Vagina (tissue), 2 donors: ENCODE data around the gene ASTN2. TPM values are rescaled to one million over a fixed set of nuclear protein-coding genes. Genes with fewer than 3 reads are reported as not detected.

Experiments used
- DNase-seq, 2 donors: peaks; one replicate each; pipeline ENCODE4 v3.0.0-alpha.2; 2017; ENCODE audit errors: extremely low spot score in 2 of 2
- H3K27ac ChIP-seq: fragments of 200-600 bp; sonication (generic); one replicate; pipeline ENCODE4 v1.5.1; 2019
- H3K27me3 ChIP-seq: fragments of 200-600 bp; sonication (generic); one replicate; pipeline ENCODE4 v1.5.1; 2019
- H3K36me3 ChIP-seq, 2 donors: fragments of 200-600 bp; sonication (generic); one replicate each; pipeline ENCODE4 v1.5.1; 2017 to 2019
- H3K4me1 ChIP-seq: fragments of 200-600 bp; sonication (generic); one replicate; pipeline ENCODE4 v1.5.1; 2019
- H3K4me3 ChIP-seq, 2 donors: fragments of 200-600 bp; sonication (generic); 1 replicate in 1 of 2; 2 replicates in 1 of 2; pipeline ENCODE4 v1.5.1; 2016 to 2019
- H3K9me3 ChIP-seq: fragments of 200-600 bp; sonication (generic); one replicate; pipeline ENCODE4 v1.5.1; 2019
- CTCF ChIP-seq, 3 experiments: fragments of 450-650 bp in 2 of 3; fragments of 200-600 bp in 1 of 3; sonication (generic) in 1 of 3; IDR thresholded peaks; one replicate each; pipeline ENCODE4 v1.5.1; 2017 to 2019; ENCODE audit warnings: antibody characterized with exemption in 3 of 3, mild to moderate bottlenecking in 2 of 3, moderate library complexity in 2 of 3
- POLR2A ChIP-seq, 2 donors: fragments of 450-650 bp; IDR thresholded peaks; one replicate each; pipeline ENCODE4 v1.6.1; 2017; ENCODE audit warnings: antibody characterized with exemption in 2 of 2, mild to moderate bottlenecking in 2 of 2, moderate library complexity in 2 of 2
- POLR2AphosphoS5 ChIP-seq, 2 donors: sonication (generic); formaldehyde crosslinking; IDR thresholded peaks; one replicate each; pipeline ENCODE4 v1.9.0; 2017; ENCODE audit warnings: antibody characterized with exemption in 2 of 2, mild to moderate bottlenecking in 2 of 2, low read depth in 1 of 2; ENCODE audit not compliant: insufficient read depth in 1 of 2
- intact Hi-C: fragments of 100-400 bp; cut with DNase I; formaldehyde crosslinking; loops from one replicate; pipeline ENCODE4 v1.15.1; 2023
- total RNA-seq: library from RNA; depleted of rRNA; stranded (reverse); fragments of >200 nt; gene quantifications from one replicate; pipeline ENCODE4 v1.2.3, GENCODE V29; 2016

Gene ASTN2
- total RNA-seq, 1 donor from 2014 or later = 4.4 TPM

GRCh38 chr9:117354244-117354847 is 60.5 kb downstream of the ASTN2 start:
- TF ChIP-seq POLR2A (IDR thresholded peaks at IDR 0.05) (no peak), POLR2AphosphoS5 (IDR thresholded peaks at IDR 0.05; ENCODE audit: insufficient read depth in 1 of 2, low read depth in 1 of 2) (no peak), CTCF (IDR thresholded peaks at IDR 0.05) (no peak)
- no peak for DNase-seq
- H3K27ac ChIP-seq = no peak overlapping the region
- H3K9me3 ChIP-seq = no peaks in the 10 kb centered on the region
- H3K27me3 ChIP-seq = no peaks in the 10 kb centered on the region
- intact Hi-C loops = no loop called here
- H3K4me3 ChIP-seq = no peak overlapping the region
- no peaks in the 10 kb centered on the region for H3K4me1 ChIP-seq
- no peaks in the 10 kb centered on the region for H3K36me3 ChIP-seq

GRCh38 chr9:117344892-117345660 is 69.8 kb downstream of the ASTN2 start:
- Histone ChIP-seq H3K9me3 (no peaks in the 10 kb centered on the region), H3K4me1 (no peaks in the 10 kb centered on the region), H3K27ac (no peak overlapping the region), H3K36me3 (no peaks in the 10 kb centered on the region), H3K27me3 (no peaks in the 10 kb centered on the region), H3K4me3 (no peak overlapping the region)
- no peak for DNase-seq
- no peak for TF ChIP-seq POLR2AphosphoS5 (IDR thresholded peaks at IDR 0.05; ENCODE audit: insufficient read depth in 1 of 2, low read depth in 1 of 2)
- TF ChIP-seq POLR2A (IDR thresholded peaks at IDR 0.05) = no peak
- no peak for TF ChIP-seq CTCF (IDR thresholded peaks at IDR 0.05)
- intact Hi-C loops = no loop called here

GRCh38 chr9:117343427-117343826 is 71.4 kb downstream of the ASTN2 start:
- TF ChIP-seq POLR2A (IDR thresholded peaks at IDR 0.05) = no peak
- no peak for TF ChIP-seq POLR2AphosphoS5 (IDR thresholded peaks at IDR 0.05; ENCODE audit: insufficient read depth in 1 of 2, low read depth in 1 of 2)
- no peak for TF ChIP-seq CTCF (IDR thresholded peaks at IDR 0.05)

GRCh38 chr9:117341151-117341550 is 73.7 kb downstream of the ASTN2 start:
- H3K27ac ChIP-seq = no peak overlapping the region
- H3K27me3 ChIP-seq = no peaks in the 10 kb centered on the region
- H3K4me3 ChIP-seq = no peak overlapping the region
- intact Hi-C loops = no loop called here
- no peaks in the 10 kb centered on the region for H3K9me3 ChIP-seq
- H3K36me3 ChIP-seq = no peaks in the 10 kb centered on the region
- TF ChIP-seq POLR2A (IDR thresholded peaks at IDR 0.05) (no peak), POLR2AphosphoS5 (IDR thresholded peaks at IDR 0.05; ENCODE audit: insufficient read depth in 1 of 2, low read depth in 1 of 2) (no peak)
- H3K4me1 ChIP-seq = no peaks in the 10 kb centered on the region
- no peak for DNase-seq

More at GRCh38 chr9:117343427-117343826, 71.4 kb downstream of the ASTN2 start:
- Histone ChIP-seq H3K9me3 (no peaks in the 10 kb centered on the region), H3K36me3 (no peaks in the 10 kb centered on the region), H3K4me3 (no peak overlapping the region), H3K4me1 (no peaks in the 10 kb centered on the region), H3K27me3 (no peaks in the 10 kb centered on the region), H3K27ac (no peak overlapping the region)
- no peak for DNase-seq
- intact Hi-C loops = no loop called here

- no peak for TF ChIP-seq POLR2AphosphoS5 (IDR thresholded peaks at IDR 0.05; ENCODE audit: insufficient read depth in 1 of 2, low read depth in 1 of 2)
- TF ChIP-seq CTCF (IDR thresholded peaks at IDR 0.05) = no peak
- no peak for TF ChIP-seq POLR2A (IDR thresholded peaks at IDR 0.05)
These were observed 74.4 kb downstream of the ASTN2 start for GRCh38 chr9:117340422-117340821.

More at GRCh38 chr9:117340422-117340821, 74.4 kb downstream of the ASTN2 start:
- no peaks in the 10 kb centered on the region for H3K4me1 ChIP-seq
- no peaks in the 10 kb centered on the region for H3K9me3 ChIP-seq
- no peaks in the 10 kb centered on the region for H3K27me3 ChIP-seq
- H3K4me3 ChIP-seq = no peak overlapping the region
- intact Hi-C loops = no loop called here
- no peak for DNase-seq
- no peaks in the 10 kb centered on the region for H3K36me3 ChIP-seq
- H3K27ac ChIP-seq = no peak overlapping the region
